Fibroblast of gingiva (primary cell): ENCODE data around the gene EVA1A.
A peak's percentile ranks its signal among the peaks of the same experiment; 100 is the strongest.

Experiments
- DNase-seq: peaks from one replicate; pipeline ENCODE4 v3.0.0-alpha.2; 2011; ENCODE audit warnings: low read depth

Gene EVA1A

GRCh38 chr2:75560768-75561565, at the start of gene EVA1A:
EVA1A (minus strand) TSS chr2:75560939; CDS start chr2:75518140, 42,799 bp downstream.
- peak; percentile 78 for DNase-seq

GRCh38 chr2:75609937-75610508, 49.3 kb upstream of the EVA1A start:
- DNase-seq, result no peak

GRCh38 chr2:75609334-75609689, 48.6 kb upstream of the EVA1A start:
- DNase-seq, result no peak

DNA sequence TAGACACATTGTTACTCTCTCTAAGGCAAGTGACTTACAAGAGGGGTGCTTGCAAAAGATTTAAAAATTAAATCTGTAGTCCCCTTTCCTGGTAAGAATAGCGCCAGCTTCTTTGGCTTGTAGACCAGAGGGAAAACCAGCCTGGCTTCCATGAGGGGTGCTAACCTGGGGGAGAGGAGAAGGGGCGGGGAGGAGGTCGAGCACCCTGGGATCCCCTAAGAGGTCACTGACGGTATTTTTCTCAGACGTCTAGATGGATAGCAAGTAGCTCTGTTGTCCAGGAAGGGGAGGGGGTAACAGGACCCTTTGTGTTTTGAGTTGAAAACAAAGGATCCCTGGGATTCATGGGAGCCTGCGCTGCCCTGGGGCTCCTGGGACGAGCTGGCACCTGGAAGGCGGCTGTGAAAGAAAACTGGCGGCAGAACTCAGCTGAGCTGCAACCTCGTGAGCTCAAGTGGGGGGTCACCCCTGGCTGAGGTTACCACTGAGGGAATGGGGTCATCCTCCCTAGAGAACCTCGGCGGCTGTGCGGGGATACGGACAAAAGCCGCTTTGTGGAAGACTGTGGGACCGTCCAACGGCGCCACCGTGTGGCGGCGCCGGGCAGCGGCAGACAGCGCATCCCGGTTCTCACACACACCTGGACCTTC, 48.1 kb upstream of the EVA1A start:
- no peak for DNase-seq

GRCh38 chr2:75607988-75608683, 47.4 kb upstream of the EVA1A start:
- peak; percentile 61 for DNase-seq

DNA sequence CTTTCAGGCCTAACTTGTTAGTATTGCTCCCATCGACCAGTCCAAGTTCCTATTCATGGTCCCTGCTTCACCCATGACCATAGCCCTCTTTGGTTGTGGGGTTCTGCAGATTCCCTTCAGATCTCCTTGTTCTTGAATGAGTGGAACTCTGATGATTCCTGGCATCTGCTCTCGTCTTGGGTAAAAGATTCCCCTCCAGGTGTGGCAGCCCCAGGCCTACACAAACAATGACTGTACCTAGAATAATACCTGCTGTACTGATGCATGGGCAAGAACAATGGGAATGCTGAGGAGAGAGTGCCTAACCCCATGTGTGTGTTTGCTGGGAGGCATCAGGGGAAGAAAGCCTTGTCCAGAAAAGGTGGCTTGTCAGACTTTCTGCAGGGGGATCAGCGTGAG, 46.7 kb upstream of the EVA1A start:
- no peak for DNase-seq

- DNase-seq, result no peak
Observed at GRCh38 chr2:75606761-75607399, 46.1 kb upstream of the EVA1A start.

- peak; percentile 94 for DNase-seq
Observed at GRCh38 chr2:75605770-75606529, 45.2 kb upstream of the EVA1A start.

- no peak for DNase-seq
Observed at GRCh38 chr2:75604484-75604883, 43.7 kb upstream of the EVA1A start.

DNA sequence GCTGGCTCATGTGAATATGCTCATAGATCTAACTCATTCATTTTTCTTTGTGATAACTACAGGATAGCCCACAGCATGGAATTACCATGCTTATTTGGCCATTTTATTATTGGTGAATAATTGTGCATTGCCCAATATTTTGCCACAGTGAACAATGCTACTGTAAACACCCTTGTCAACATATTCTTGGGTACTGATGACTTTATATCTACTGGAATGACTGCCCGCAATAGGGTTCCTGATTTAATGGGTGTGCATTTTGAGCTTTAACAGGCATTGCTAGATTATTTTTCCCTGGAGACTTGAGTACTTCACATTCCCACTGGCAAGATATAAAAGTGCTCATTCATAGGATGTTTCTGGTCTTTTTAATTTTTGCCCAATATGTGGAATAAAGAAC, 42.7 kb upstream of the EVA1A start:
- no peak for DNase-seq

DNA sequence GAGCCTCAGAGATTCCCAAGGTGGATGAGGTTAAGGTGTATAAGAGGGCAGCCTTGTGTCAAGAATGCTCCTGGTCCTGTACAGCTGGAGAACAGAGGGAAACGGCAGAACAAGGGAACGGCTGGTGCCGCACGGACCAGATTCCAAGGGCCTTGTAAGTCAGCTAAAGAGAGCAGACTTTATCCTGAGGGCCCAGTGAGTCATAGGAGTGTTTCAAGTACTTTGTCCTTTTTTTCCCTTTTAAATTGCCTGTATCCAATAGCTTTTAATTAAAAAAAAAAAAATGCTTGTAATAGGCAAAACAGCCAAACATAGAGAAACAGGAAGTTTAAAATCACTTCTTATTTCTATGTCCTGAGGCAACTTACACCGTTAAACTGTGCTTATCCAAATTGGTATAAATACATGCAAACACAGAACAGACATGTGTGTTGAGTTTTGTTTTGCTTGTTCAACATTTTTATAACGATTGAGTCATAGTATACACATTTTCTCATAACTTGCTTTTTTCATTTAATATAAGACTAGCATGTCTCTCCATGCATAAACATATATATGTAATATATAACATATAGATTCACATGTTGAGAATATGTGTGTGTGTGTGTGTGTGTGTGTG, 42.1 kb upstream of the EVA1A start:
- DNase-seq, result peak; percentile 79

GRCh38 chr2:75600461-75601011, 39.8 kb upstream of the EVA1A start:
- DNase-seq, result no peak

GRCh38 chr2:75598589-75599155, 37.9 kb upstream of the EVA1A start:
- no peak for DNase-seq

- no peak for DNase-seq
Observed at GRCh38 chr2:75597949-75598348, 37.2 kb upstream of the EVA1A start.

GRCh38 chr2:75596784-75597183, 36.0 kb upstream of the EVA1A start:
- no peak for DNase-seq

GRCh38 chr2:75595541-75596395, 35.0 kb upstream of the EVA1A start:
- DNase-seq, result peak; percentile 79

- DNase-seq, result no peak
Observed at GRCh38 chr2:75594596-75594995, 33.9 kb upstream of the EVA1A start.

- no peak for DNase-seq
Observed at GRCh38 chr2:75592888-75593287, 32.1 kb upstream of the EVA1A start.

- peak; percentile 22 for DNase-seq
Observed at GRCh38 chr2:75592030-75592429, 31.3 kb upstream of the EVA1A start.
